ENCODE data around the gene PHACTR4.
"Not testable (repeated sequence)": the region's sequence is repeated elsewhere in the genome, so short reads cannot be mapped to it uniquely, and the experiment has no call there.

PHACTR4 gene

GRCh38 chr1:28428990-28429520 is 59.5 kb downstream of the PHACTR4 start:
- H3K27me3 ChIP-seq (ENCODE audit: control insufficient read depth in 1 of 2, insufficient read depth in 2 of 2, low read length in 2 of 2): no peaks in the 10 kb centered on the region
- no peaks in the 10 kb centered on the region for H3K4me1 ChIP-seq (ENCODE audit: control insufficient read depth, insufficient read depth, low read length)
- H3K9me3 ChIP-seq (ENCODE audit: control insufficient read depth in 2 of 2, low read length in 2 of 2): no peaks in the 10 kb centered on the region
- no peak overlapping the region for H3K9ac ChIP-seq (ENCODE audit: low read length in 2 of 2)
- no peak overlapping the region for H3K4me3 ChIP-seq (ENCODE audit: low read length in 2 of 2)
- H3K36me3 ChIP-seq (ENCODE audit: control insufficient read depth in 2 of 2, insufficient read depth in 2 of 2, low read length in 2 of 2): no peaks in the 10 kb centered on the region
- H3K27ac ChIP-seq (ENCODE audit: low read length): no peak overlapping the region

GRCh38 chr1:28436211-28436769 is 66.8 kb downstream of the PHACTR4 start:
- Histone ChIP-seq H3K9ac (ENCODE audit: low read length in 2 of 2) (no peak overlapping the region), H3K9me3 (ENCODE audit: control insufficient read depth in 2 of 2, low read length in 2 of 2) (no peaks in the 10 kb centered on the region), H3K36me3 (ENCODE audit: control insufficient read depth in 2 of 2, insufficient read depth in 2 of 2, low read length in 2 of 2) (no peaks in the 10 kb centered on the region), H3K27ac (ENCODE audit: low read length) (no peak overlapping the region), H3K27me3 (ENCODE audit: control insufficient read depth in 1 of 2, insufficient read depth in 2 of 2, low read length in 2 of 2) (no peaks in the 10 kb centered on the region), H3K4me3 (ENCODE audit: low read length in 2 of 2) (no peak overlapping the region), H3K4me1 (ENCODE audit: control insufficient read depth, insufficient read depth, low read length) (peaks cover 9% of the 10 kb centered on the region)

GRCh38 chr1:28437264-28437923 is 67.9 kb downstream of the PHACTR4 start:
- Histone ChIP-seq H3K27ac (ENCODE audit: low read length) (peak overlapping the region; percentile 56), H3K27me3 (ENCODE audit: control insufficient read depth in 1 of 2, insufficient read depth in 2 of 2, low read length in 2 of 2) (no peaks in the 10 kb centered on the region), H3K9ac (ENCODE audit: low read length in 2 of 2) (peak overlapping the region; percentile 23 to 37), H3K36me3 (ENCODE audit: control insufficient read depth in 2 of 2, insufficient read depth in 2 of 2, low read length in 2 of 2) (no peaks in the 10 kb centered on the region), H3K9me3 (ENCODE audit: control insufficient read depth in 2 of 2, low read length in 2 of 2) (no peaks in the 10 kb centered on the region), H3K4me3 (ENCODE audit: low read length in 2 of 2) (peak overlapping the region; percentile 10 to 68), H3K4me1 (ENCODE audit: control insufficient read depth, insufficient read depth, low read length) (peaks cover 9% of the 10 kb centered on the region)

DNA sequence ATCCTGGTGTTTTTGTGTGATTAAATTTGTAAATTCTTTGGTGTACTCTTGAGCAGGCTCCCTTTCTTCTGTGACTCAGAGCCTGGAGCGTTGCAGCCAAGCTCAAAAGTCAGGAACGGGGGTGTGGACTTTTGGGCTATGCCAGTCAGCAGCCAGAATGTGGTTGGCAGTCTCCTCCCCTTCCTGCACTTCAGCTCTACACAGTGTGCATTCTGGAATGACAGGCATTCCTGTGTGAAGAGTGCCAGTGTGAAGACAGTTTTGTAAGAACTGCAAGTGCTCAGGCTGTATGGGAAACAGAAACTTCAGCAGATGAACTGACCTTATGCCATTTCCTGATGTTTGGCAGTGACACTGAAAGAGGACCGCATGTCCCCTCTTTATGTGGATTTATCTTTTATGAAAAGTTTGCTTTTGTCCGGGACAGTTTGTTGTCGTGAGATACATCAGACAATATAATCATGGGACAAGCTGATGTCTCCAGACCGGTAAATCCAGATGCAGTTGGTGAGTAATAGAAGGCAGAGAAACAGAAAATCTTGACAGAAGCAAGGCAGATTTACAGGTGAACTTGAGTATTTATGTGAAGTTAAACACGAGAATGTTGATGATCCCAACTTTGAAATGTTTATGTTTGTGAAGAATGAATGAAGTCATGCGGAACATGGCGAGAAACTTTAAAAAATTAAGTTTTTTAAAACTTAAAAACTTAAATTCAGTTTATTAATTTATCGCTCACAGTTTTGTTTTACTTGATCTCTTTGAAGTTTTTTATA is 68.6 kb downstream of the PHACTR4 start:
- Histone ChIP-seq H3K27me3 (ENCODE audit: control insufficient read depth in 1 of 2, insufficient read depth in 2 of 2, low read length in 2 of 2) (no peaks in the 10 kb centered on the region), H3K9ac (ENCODE audit: low read length in 2 of 2) (peak overlapping the region; percentile 23 to 37), H3K4me3 (ENCODE audit: low read length in 2 of 2) (peak overlapping the region; percentile 10 to 68), H3K36me3 (ENCODE audit: control insufficient read depth in 2 of 2, insufficient read depth in 2 of 2, low read length in 2 of 2) (no peaks in the 10 kb centered on the region), H3K9me3 (ENCODE audit: control insufficient read depth in 2 of 2, low read length in 2 of 2) (no peaks in the 10 kb centered on the region), H3K4me1 (ENCODE audit: control insufficient read depth, insufficient read depth, low read length) (peaks cover 9% of the 10 kb centered on the region), H3K27ac (ENCODE audit: low read length) (peak overlapping the region; percentile 56)

DNA sequence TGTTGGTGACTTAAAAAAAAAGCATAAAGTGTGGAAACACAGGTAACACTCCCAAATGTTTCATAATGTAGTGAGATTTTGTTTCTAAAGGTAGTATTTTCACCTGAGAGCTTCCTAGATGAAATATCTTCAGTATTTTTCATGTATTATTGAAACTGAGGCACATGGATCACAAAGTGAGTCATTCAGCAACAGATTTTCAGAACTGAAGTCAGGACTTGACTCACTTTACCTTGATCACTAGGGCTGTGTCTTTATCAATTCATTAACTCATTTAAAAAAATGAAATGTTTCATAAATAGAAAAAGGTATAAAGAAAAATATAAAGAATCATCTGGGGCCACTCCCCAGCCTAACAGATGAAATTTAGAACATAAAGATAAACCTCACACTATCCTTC is 69.8 kb downstream of the PHACTR4 start:
- no peak overlapping the region for H3K27ac ChIP-seq (ENCODE audit: low read length)
- no peaks in the 10 kb centered on the region for H3K27me3 ChIP-seq (ENCODE audit: control insufficient read depth in 1 of 2, insufficient read depth in 2 of 2, low read length in 2 of 2)
- H3K9ac ChIP-seq (ENCODE audit: low read length in 2 of 2): no peak overlapping the region
- no peaks in the 10 kb centered on the region for H3K36me3 ChIP-seq (ENCODE audit: control insufficient read depth in 2 of 2, insufficient read depth in 2 of 2, low read length in 2 of 2)
- no peaks in the 10 kb centered on the region for H3K9me3 ChIP-seq (ENCODE audit: control insufficient read depth in 2 of 2, low read length in 2 of 2)
- H3K4me3 ChIP-seq (ENCODE audit: low read length in 2 of 2): no peak overlapping the region
- H3K4me1 ChIP-seq (ENCODE audit: control insufficient read depth, insufficient read depth, low read length): peaks cover 9% of the 10 kb centered on the region

- Histone ChIP-seq H3K4me1 (ENCODE audit: control insufficient read depth, insufficient read depth, low read length) (peaks cover 9% of the 10 kb centered on the region), H3K27me3 (ENCODE audit: control insufficient read depth in 1 of 2, insufficient read depth in 2 of 2, low read length in 2 of 2) (no peaks in the 10 kb centered on the region), H3K36me3 (ENCODE audit: control insufficient read depth in 2 of 2, insufficient read depth in 2 of 2, low read length in 2 of 2) (no peaks in the 10 kb centered on the region), H3K9me3 (ENCODE audit: control insufficient read depth in 2 of 2, low read length in 2 of 2) (no peaks in the 10 kb centered on the region), H3K9ac (ENCODE audit: low read length in 2 of 2) (no peak overlapping the region), H3K4me3 (ENCODE audit: low read length in 2 of 2) (no peak overlapping the region), H3K27ac (ENCODE audit: low read length) (no peak overlapping the region)
Observed at GRCh38 chr1:28441674-28442073, 72.1 kb downstream of the PHACTR4 start.

- Histone ChIP-seq H3K27me3 (ENCODE audit: control insufficient read depth in 1 of 2, insufficient read depth in 2 of 2, low read length in 2 of 2) (no peaks in the 10 kb centered on the region), H3K9ac (ENCODE audit: low read length in 2 of 2) (no peak overlapping the region), H3K9me3 (ENCODE audit: control insufficient read depth in 2 of 2, low read length in 2 of 2) (no peaks in the 10 kb centered on the region), H3K27ac (ENCODE audit: low read length) (no peak overlapping the region), H3K36me3 (ENCODE audit: control insufficient read depth in 2 of 2, insufficient read depth in 2 of 2, low read length in 2 of 2) (no peaks in the 10 kb centered on the region), H3K4me3 (ENCODE audit: low read length in 2 of 2) (no peak overlapping the region), H3K4me1 (ENCODE audit: control insufficient read depth, insufficient read depth, low read length) (no peaks in the 10 kb centered on the region)
Observed at GRCh38 chr1:28443550-28443949, 74.0 kb downstream of the PHACTR4 start.

- H3K4me3 ChIP-seq (ENCODE audit: low read length in 2 of 2): no peak overlapping the region
- no peak overlapping the region for H3K27ac ChIP-seq (ENCODE audit: low read length)
- no peaks in the 10 kb centered on the region for H3K36me3 ChIP-seq (ENCODE audit: control insufficient read depth in 2 of 2, insufficient read depth in 2 of 2, low read length in 2 of 2)
- H3K4me1 ChIP-seq (ENCODE audit: control insufficient read depth, insufficient read depth, low read length): no peaks in the 10 kb centered on the region
- no peaks in the 10 kb centered on the region for H3K9me3 ChIP-seq (ENCODE audit: control insufficient read depth in 2 of 2, low read length in 2 of 2)
- no peak overlapping the region for H3K9ac ChIP-seq (ENCODE audit: low read length in 2 of 2)
- no peaks in the 10 kb centered on the region for H3K27me3 ChIP-seq (ENCODE audit: control insufficient read depth in 1 of 2, insufficient read depth in 2 of 2, low read length in 2 of 2)
Observed at GRCh38 chr1:28447679-28448078, 78.1 kb downstream of the PHACTR4 start.

- H3K27ac ChIP-seq (ENCODE audit: low read length); H3K9ac ChIP-seq (ENCODE audit: low read length in 2 of 2); H3K4me3 ChIP-seq (ENCODE audit: low read length in 2 of 2); H3K36me3 ChIP-seq (ENCODE audit: control insufficient read depth in 2 of 2, insufficient read depth in 2 of 2, low read length in 2 of 2); H3K9me3 ChIP-seq (ENCODE audit: control insufficient read depth in 2 of 2, low read length in 2 of 2); H3K4me1 ChIP-seq (ENCODE audit: control insufficient read depth, insufficient read depth, low read length); H3K27me3 ChIP-seq (ENCODE audit: control insufficient read depth in 1 of 2, insufficient read depth in 2 of 2, low read length in 2 of 2): not testable (repeated sequence)
Observed at GRCh38 chr1:28448094-28448611, 78.6 kb downstream of the PHACTR4 start.

DNA sequence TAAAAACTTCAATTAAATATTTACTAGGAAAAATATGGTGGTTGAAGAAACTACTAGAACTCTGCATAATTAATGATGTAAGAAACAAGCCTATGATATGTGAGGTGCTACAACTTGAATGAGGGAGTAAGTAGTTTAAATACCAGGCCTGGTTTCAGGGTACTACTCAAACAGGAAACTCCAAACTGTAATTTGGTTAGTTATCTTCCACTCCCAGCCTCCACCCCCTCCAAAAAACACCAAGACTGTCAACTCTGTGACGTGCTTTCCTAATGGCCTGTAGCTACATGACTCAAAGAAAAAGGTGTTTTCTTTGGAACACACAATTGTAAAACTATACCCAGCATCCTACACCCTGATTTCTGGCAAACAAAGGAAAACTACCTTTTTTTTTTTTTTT is 80.4 kb downstream of the PHACTR4 start:
- H3K27ac ChIP-seq (ENCODE audit: low read length): no peak overlapping the region

More for the DNA sequence above, 80.4 kb downstream of the PHACTR4 start:
- no peaks in the 10 kb centered on the region for H3K27me3 ChIP-seq (ENCODE audit: control insufficient read depth in 1 of 2, insufficient read depth in 2 of 2, low read length in 2 of 2)
- no peaks in the 10 kb centered on the region for H3K36me3 ChIP-seq (ENCODE audit: control insufficient read depth in 2 of 2, insufficient read depth in 2 of 2, low read length in 2 of 2)
- no peaks in the 10 kb centered on the region for H3K9me3 ChIP-seq (ENCODE audit: control insufficient read depth in 2 of 2, low read length in 2 of 2)
- H3K9ac ChIP-seq (ENCODE audit: low read length in 2 of 2): no peak overlapping the region
- H3K4me1 ChIP-seq (ENCODE audit: control insufficient read depth, insufficient read depth, low read length): no peaks in the 10 kb centered on the region
- no peak overlapping the region for H3K4me3 ChIP-seq (ENCODE audit: low read length in 2 of 2)
